ENCODE results near the gene CPM.

DNA sequence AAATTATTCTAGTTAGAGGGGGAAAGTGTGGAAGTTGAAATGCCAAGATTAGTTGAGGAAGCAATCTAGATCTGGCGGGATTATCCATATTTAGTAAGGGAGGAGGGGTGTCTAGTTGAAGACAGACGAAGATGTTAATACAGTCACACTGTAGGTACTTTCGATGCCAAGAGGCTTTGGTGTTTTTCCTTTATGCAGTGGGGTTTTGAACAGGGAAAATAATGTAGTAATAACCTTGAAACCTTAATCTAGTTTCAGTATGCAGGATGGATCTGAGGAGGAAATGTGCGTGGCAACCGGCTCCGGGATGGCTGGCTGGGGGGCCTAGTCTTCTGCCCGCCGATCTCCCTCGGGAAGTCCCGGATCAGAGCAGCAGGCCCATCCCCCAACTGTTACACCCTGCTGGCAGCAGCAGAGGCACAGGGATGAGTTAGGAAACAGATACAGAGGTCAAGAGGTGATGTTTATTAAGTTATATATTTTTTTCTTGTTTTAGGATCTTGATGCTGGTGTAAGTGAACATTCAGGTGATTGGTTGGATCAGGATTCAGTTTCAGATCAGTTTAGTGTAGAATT lies 97.5 kb downstream of the CPM start:
- TF ChIP-seq POLR2A (IDR thresholded peaks at IDR 0.05): no peak
- TF ChIP-seq, protein P1, sequence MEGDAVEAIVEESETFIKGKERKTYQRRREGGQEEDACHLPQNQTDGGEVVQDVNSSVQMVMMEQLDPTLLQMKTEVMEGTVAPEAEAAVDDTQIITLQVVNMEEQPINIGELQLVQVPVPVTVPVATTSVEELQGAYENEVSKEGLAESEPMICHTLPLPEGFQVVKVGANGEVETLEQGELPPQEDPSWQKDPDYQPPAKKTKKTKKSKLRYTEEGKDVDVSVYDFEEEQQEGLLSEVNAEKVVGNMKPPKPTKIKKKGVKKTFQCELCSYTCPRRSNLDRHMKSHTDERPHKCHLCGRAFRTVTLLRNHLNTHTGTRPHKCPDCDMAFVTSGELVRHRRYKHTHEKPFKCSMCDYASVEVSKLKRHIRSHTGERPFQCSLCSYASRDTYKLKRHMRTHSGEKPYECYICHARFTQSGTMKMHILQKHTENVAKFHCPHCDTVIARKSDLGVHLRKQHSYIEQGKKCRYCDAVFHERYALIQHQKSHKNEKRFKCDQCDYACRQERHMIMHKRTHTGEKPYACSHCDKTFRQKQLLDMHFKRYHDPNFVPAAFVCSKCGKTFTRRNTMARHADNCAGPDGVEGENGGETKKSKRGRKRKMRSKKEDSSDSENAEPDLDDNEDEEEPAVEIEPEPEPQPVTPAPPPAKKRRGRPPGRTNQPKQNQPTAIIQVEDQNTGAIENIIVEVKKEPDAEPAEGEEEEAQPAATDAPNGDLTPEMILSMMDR (IDR thresholded peaks at IDR 0.05): no peak
